H1 (cell line): ENCODE measurements around the gene CLBA1. TPM values are rescaled to one million over a fixed set of nuclear protein-coding genes. Genes with fewer than 3 reads are reported as not detected.

Experiments
- CTCF ChIA-PET: fragments of 300-600 bp; sonication (Branson Sonifier 250); formaldehyde crosslinking; loops from one replicate; lab custom pipeline; 2021; ENCODE audit not compliant: partially characterized antibody; lab: Charles Lee
- POLR2A ChIA-PET: fragments of 300-600 bp; sonication (Branson Sonifier 250); formaldehyde crosslinking; loops from one replicate; lab custom pipeline; 2021; ENCODE audit warnings: inconsistent platforms; ENCODE audit not compliant: partially characterized antibody; lab: Charles Lee
- DNase-seq, 2 experiments: peaks; one replicate each; pipeline versions ENCODE4 v3.0.0 to v3.0.0-alpha.2; 2010 to 2022; ENCODE audit warnings: low spot score in 2 of 2, low read depth in 1 of 2, mixed read lengths in 1 of 2
- FAIRE-seq: peaks from 2 replicates; lab custom pipeline; 2011; peaks lifted over from hg19 to GRCh38; lab: Jason Lieb, UNC
- H2AFZ ChIP-seq: 2 replicates; pipeline ENCODE4 v1.8.1; 2012; ENCODE audit warnings: low read length, inconsistent platforms
- H2AK5ac ChIP-seq: 2 replicates; pipeline ENCODE4 v1.6.1; 2013; ENCODE audit warnings: low read depth, low read length
- H2BK120ac ChIP-seq: replicated peaks from 2 replicates; pipeline ENCODE3; 2013; ENCODE audit warnings: low read depth, low read length, inconsistent platforms
- H2BK12ac ChIP-seq: 2 replicates; pipeline ENCODE4 v1.6.1; 2013; ENCODE audit warnings: low read depth, low read length
- H2BK15ac ChIP-seq: 2 replicates; pipeline ENCODE4 v1.6.1; 2013; ENCODE audit warnings: low read length
- H2BK20ac ChIP-seq: 2 replicates; pipeline ENCODE4 v1.6.1; 2013; ENCODE audit warnings: low read length
- H2BK5ac ChIP-seq: 2 replicates; pipeline ENCODE4 v1.6.1; 2013; ENCODE audit warnings: low read depth, low read length
- H3K14ac ChIP-seq: 2 replicates; pipeline ENCODE4 v1.6.1; 2013; ENCODE audit warnings: inconsistent platforms; ENCODE audit not compliant: insufficient read length
- H3K18ac ChIP-seq: 2 replicates; pipeline ENCODE4 v1.6.1; 2013; ENCODE audit warnings: low read length; ENCODE audit errors: extremely low read depth
- H3K23ac ChIP-seq: 2 replicates; pipeline ENCODE4 v1.6.1; 2013; ENCODE audit warnings: inconsistent platforms; ENCODE audit not compliant: insufficient read length
- H3K23me2 ChIP-seq: 2 replicates; pipeline ENCODE4 v1.6.1; 2013; ENCODE audit warnings: low read depth, low read length
- H3K27ac ChIP-seq: 2 replicates; pipeline ENCODE4 v1.6.1; 2011; ENCODE audit warnings: low read depth, low read length, inconsistent platforms
- H3K27me3 ChIP-seq, 4 experiments: replicated peaks in 1 of 4; 1 replicate in 1 of 4; 2 replicates in 3 of 4; pipeline versions ENCODE4 v1.6.1 to v1.8.1; 2011 to 2013; ENCODE audit warnings: low read length in 3 of 4, mild to moderate bottlenecking in 3 of 4, inconsistent platforms in 2 of 4, mixed read lengths in 2 of 4, moderate library complexity in 1 of 4; ENCODE audit not compliant: control insufficient read depth in 3 of 4, insufficient read depth in 3 of 4; ENCODE audit errors: extremely low read depth in 1 of 4
- H3K36me3 ChIP-seq, 4 experiments: 2 replicates each; pipeline versions ENCODE4 v1.6.1 to v1.8.1; 2011 to 2013; ENCODE audit warnings: mild to moderate bottlenecking in 4 of 4, low read length in 3 of 4, moderate library complexity in 2 of 4, control low read depth in 1 of 4, inconsistent platforms in 1 of 4; ENCODE audit not compliant: insufficient read depth in 4 of 4, control insufficient read depth in 2 of 4
- H3K4ac ChIP-seq: replicated peaks from 2 replicates; pipeline ENCODE3; 2013; ENCODE audit warnings: low read length, low read depth, mixed read lengths, inconsistent platforms; ENCODE audit not compliant: insufficient read length
- H3K4me1 ChIP-seq, 4 experiments: replicated peaks in 1 of 4; 1 replicate in 1 of 4; 2 replicates in 3 of 4; pipeline versions ENCODE4 v1.6.1 to v1.8.1; 2011 to 2013; ENCODE audit warnings: low read length in 3 of 4, inconsistent platforms in 2 of 4, mixed read lengths in 1 of 4; ENCODE audit not compliant: insufficient read depth in 4 of 4, control insufficient read depth in 3 of 4
- H3K4me2 ChIP-seq, 2 experiments: 2 replicates each; pipeline versions ENCODE4 v1.6.1 to v1.8.1; 2011 to 2013; ENCODE audit warnings: low read depth in 2 of 2, low read length in 2 of 2, control low read depth in 1 of 2, inconsistent platforms in 1 of 2, mild to moderate bottlenecking in 1 of 2; ENCODE audit not compliant: insufficient read depth in 1 of 2
- H3K4me3 ChIP-seq, 4 experiments: fragments of 200-600, 300-600 bp in 1 of 4; sonication (generic), shearing (Covaris generic), sonication (Bioruptor Twin) in 1 of 4; 2 replicates each; pipeline versions ENCODE4 v1.5.1 to v1.8.1; 2011 to 2016; ENCODE audit warnings: low read length in 4 of 4, low read depth in 3 of 4, control low read depth in 2 of 4, inconsistent platforms in 2 of 4, mild to moderate bottlenecking in 2 of 4, mixed read lengths in 1 of 4, moderate library complexity in 1 of 4; ENCODE audit not compliant: insufficient read depth in 2 of 4; ENCODE audit errors: extremely low read depth in 1 of 4
- H3K56ac ChIP-seq: replicated peaks from 2 replicates; pipeline ENCODE3; 2013; ENCODE audit warnings: low read depth, mild to moderate bottlenecking, mixed read lengths, low read length, inconsistent platforms; ENCODE audit not compliant: insufficient read length
- H3K79me1 ChIP-seq: 2 replicates; pipeline ENCODE4 v1.6.1; 2013; ENCODE audit warnings: low read depth, low read length, control low read depth
- H3K79me2 ChIP-seq, 2 experiments: 2 replicates each; pipeline versions ENCODE4 v1.6.1 to v1.8.1; 2012 to 2013; ENCODE audit warnings: low read length in 2 of 2, mild to moderate bottlenecking in 2 of 2, inconsistent platforms in 1 of 2; ENCODE audit not compliant: insufficient read depth in 2 of 2, control insufficient read depth in 1 of 2
- H3K9ac ChIP-seq, 4 experiments: replicated peaks in 1 of 4; 1 replicate in 1 of 4; 2 replicates in 3 of 4; pipeline versions ENCODE4 v1.6.1 to v1.8.1; 2011 to 2013; ENCODE audit warnings: low read depth in 3 of 4, low read length in 3 of 4, control low read depth in 2 of 4, mild to moderate bottlenecking in 2 of 4, moderate library complexity in 2 of 4, inconsistent platforms in 1 of 4; ENCODE audit errors: extremely low read depth in 1 of 4
- H3K9me3 ChIP-seq, 2 experiments: 2 replicates each; pipeline versions ENCODE4 v1.6.1 to v1.8.1; 2012 to 2013; ENCODE audit warnings: mild to moderate bottlenecking in 2 of 2, moderate library complexity in 2 of 2, control low read depth in 1 of 2, inconsistent platforms in 1 of 2, low read depth in 1 of 2, low read length in 1 of 2, mixed read lengths in 1 of 2; ENCODE audit not compliant: insufficient read depth in 2 of 2
- H4K20me1 ChIP-seq, 2 experiments: replicated peaks in 1 of 2; 2 replicates each; pipeline versions ENCODE3 to v1.8.1; 2011 to 2013; ENCODE audit warnings: inconsistent platforms in 2 of 2, low read length in 2 of 2, mild to moderate bottlenecking in 1 of 2; ENCODE audit not compliant: insufficient read depth in 2 of 2, control insufficient read depth in 1 of 2
- H4K5ac ChIP-seq: 2 replicates; pipeline ENCODE4 v1.6.1; 2013; ENCODE audit warnings: low read length, low read depth, mixed read lengths, inconsistent platforms; ENCODE audit not compliant: insufficient read length
- H4K8ac ChIP-seq: 2 replicates; pipeline ENCODE4 v1.8.0; 2013; ENCODE audit warnings: mild to moderate bottlenecking, moderate library complexity, low read length, inconsistent platforms; ENCODE audit not compliant: insufficient read depth; ENCODE audit errors: extremely low read depth
- H4K91ac ChIP-seq: replicated peaks from 2 replicates; pipeline ENCODE3; 2013; ENCODE audit warnings: low read length, mixed read lengths, inconsistent platforms; ENCODE audit not compliant: insufficient read length
- ASH2L ChIP-seq: fragments of 200-600, 300-600 bp; sonication (generic); IDR thresholded peaks from one replicate; pipeline ENCODE4 v1.7.1; 2017; ENCODE audit warnings: low read length
- ATF3 ChIP-seq: IDR thresholded peaks from 2 replicates; pipeline ENCODE4 v1.6.1; 2011; ENCODE audit warnings: low read depth, mild to moderate bottlenecking, low read length; ENCODE audit not compliant: insufficient read depth
- CEBPB ChIP-seq: IDR thresholded peaks from 2 replicates; pipeline ENCODE4 v1.6.1; 2012; ENCODE audit warnings: low read depth, low read length
- EP300 ChIP-seq, 2 experiments: IDR thresholded peaks; 1 replicate in 1 of 2; 2 replicates in 1 of 2; pipeline ENCODE4 v1.6.1; 2011 to 2012; ENCODE audit warnings: low read depth in 2 of 2, low read length in 2 of 2, mild to moderate bottlenecking in 2 of 2, borderline replicate concordance in 1 of 2, inconsistent platforms in 1 of 2, moderate library complexity in 1 of 2
- GABPA ChIP-seq: IDR thresholded peaks from 2 replicates; pipeline ENCODE4 v1.6.1; 2011; ENCODE audit warnings: mild to moderate bottlenecking, low read length, moderate library complexity, borderline replicate concordance; ENCODE audit not compliant: insufficient read depth
- KDM4A ChIP-seq: IDR thresholded peaks from one replicate; pipeline ENCODE4 v1.7.1; 2012; ENCODE audit warnings: low read depth, mild to moderate bottlenecking, moderate library complexity, low read length, inconsistent platforms; ENCODE audit not compliant: severe bottlenecking
- MAX ChIP-seq: IDR thresholded peaks from 2 replicates; pipeline ENCODE4 v1.6.1; 2012; ENCODE audit warnings: inconsistent platforms
- POU5F1 ChIP-seq: IDR thresholded peaks from 2 replicates; pipeline ENCODE4 v1.6.1; 2011; ENCODE audit warnings: low read depth, mild to moderate bottlenecking, low read length, moderate library complexity
- RXRA ChIP-seq: IDR thresholded peaks from 2 replicates; pipeline ENCODE4 v1.6.1; 2011; ENCODE audit warnings: low read depth, mild to moderate bottlenecking, low read length, moderate library complexity; ENCODE audit not compliant: insufficient read depth
- SUZ12 ChIP-seq: fragments of 200-600 bp; sonication (generic); IDR thresholded peaks from 2 replicates; pipeline ENCODE4 v1.6.1; 2012; ENCODE audit warnings: mild to moderate bottlenecking, inconsistent platforms, low read length, moderate library complexity, mixed read lengths
- TAF7 ChIP-seq: optimal IDR thresholded peaks from 2 replicates; pipeline ENCODE3; 2011; ENCODE audit warnings: low read depth, mild to moderate bottlenecking, inconsistent platforms, low read length, moderate library complexity, borderline replicate concordance
- WGBS, 2 experiments: shearing (Covaris generic) in 1 of 2; methylation state at CpG; one replicate each; pipeline versions ENCODE4 v1.1.6 to v1.1.7; 2013 to 2015; ENCODE audit warnings: low lambda C conversion rate in 2 of 2, mixed read lengths in 2 of 2, inconsistent platforms in 1 of 2, low coverage in 1 of 2, missing lambda C conversion rate in 1 of 2; ENCODE audit not compliant: insufficient replicate concordance in 2 of 2, insufficient coverage in 1 of 2, insufficient read length in 1 of 2; ENCODE audit errors: extremely low coverage in 1 of 2, missing lambda C conversion rate in 1 of 2; 5-methylcytosine and 5-hydroxymethylcytosine counted together
- polyA plus RNA-seq, 7 experiments: library from polyadenylated mRNA; depleted of rRNA in 3 of 7; stranded (reverse) in 5 of 7; unstranded in 2 of 7; fragments of >200 nt in 5 of 7; fragments of 200-250 nt in 2 of 7; gene quantifications; 1 replicate in 5 of 7; 2 replicates in 1 of 7; 4 replicates in 1 of 7; pipeline versions ENCODE4 v1.2.1 to v1.2.3, GENCODE V29; 2011 to 2013; ENCODE audit warnings: missing spikeins in 2 of 7, mixed read lengths in 2 of 7
- total RNA-seq: library from RNA; stranded (reverse); fragmentation: NEBNext Ultra II Directional; extraction: Animal tissue kit (Norgen Biotek cat#: 25700); gene quantifications from 2 replicates; pipeline ENCODE4 v1.2.1, GENCODE V29; 2021

The CLBA1 gene
- total and polyA plus RNA-seq, 2 of the 8 experiments (the other 6 are each of a cell fraction or from before 2014, with no cell fraction given): 1.6 to 2.4 TPM

- H3K4me3 ChIP-seq: no peak overlapping the region
- no peak overlapping the region for H2BK120ac ChIP-seq
- no peak overlapping the region for H3K18ac ChIP-seq
- H3K9me3 ChIP-seq: no peaks in the 10 kb centered on the region
- H2BK12ac ChIP-seq: no peak overlapping the region
- no peak overlapping the region for H4K8ac ChIP-seq
- H2AFZ ChIP-seq: no peak overlapping the region
- no peak overlapping the region for H2BK20ac ChIP-seq
- peaks cover 5% of the 10 kb centered on the region; the same call in 1 of the 2 replicates for H3K23me2 ChIP-seq
- H3K4me2 ChIP-seq: no peak overlapping the region
- H3K4ac ChIP-seq: no peak overlapping the region
- WGBS, 2 experiments: 92% methylated on average over 16 of the region's 16 CpGs; no CpG with 5 or more reads in 1 of the 2 experiments
- POLR2A ChIA-PET: no interaction called here
- H3K4me1 ChIP-seq: peaks cover 0 to 1% (median 0%) of the 10 kb centered on the region in 4 experiments; a peak in 1 of 7 replicates
- H4K20me1 ChIP-seq: no peaks in the 10 kb centered on the region
- no peaks in the 10 kb centered on the region for H3K79me2 ChIP-seq
- H4K5ac ChIP-seq: no peak overlapping the region
- no peak overlapping the region for H2BK5ac ChIP-seq
- CTCF ChIA-PET: interaction anchor here (1.0 to 2.6 kb wide), 5 partner anchors 19 to 92 kb away, joined by 3 to 11 read pairs (median 4); no protein-coding TSS in a partner anchor
- FAIRE-seq (no peak), DNase-seq (no peak)
- peaks cover 0 to 4% (median 1%) of the 10 kb centered on the region in 4 experiments; a peak in 3 of 7 replicates for H3K27me3 ChIP-seq
- H3K56ac ChIP-seq: no peak overlapping the region
- H2AK5ac ChIP-seq: no peak overlapping the region
- no peak overlapping the region for H4K91ac ChIP-seq
- 0 out of 2 replicates have a peak, but pooled peaks cover 2% of the 10 kb centered on the region for H3K79me1 ChIP-seq
- no peak overlapping the region for H3K14ac ChIP-seq
- H2BK15ac ChIP-seq: no peak overlapping the region
- no peak overlapping the region for H3K27ac ChIP-seq
- H3K36me3 ChIP-seq: no peaks in the 10 kb centered on the region
- H3K9ac ChIP-seq: no peak overlapping the region
- H3K23ac ChIP-seq: no peak overlapping the region
- no peak for TF ChIP-seq RXRA
- no peak for TF ChIP-seq MAX
- no peak for TF ChIP-seq ASH2L
- TF ChIP-seq CEBPB: no peak
- TF ChIP-seq GABPA: no peak
- no peak for TF ChIP-seq TAF7
- TF ChIP-seq POU5F1: no peak
- TF ChIP-seq ATF3: no peak
- no peak for TF ChIP-seq SUZ12
- TF ChIP-seq KDM4A: no peak
- no peak for TF ChIP-seq EP300 (IDR thresholded peaks at IDR 0.05; ENCODE audit: borderline replicate concordance in 1 of 2, low read depth in 2 of 2, low read length in 2 of 2)
Observed at GRCh38 chr14:105026033-105026785, 40.6 kb downstream of the CLBA1 start.
